HEK293 (cell line): ENCODE measurements around the gene TRMT1.

ENCODE experiments used
- KLF10 ChIP-seq: fragments of 450-650 bp; IDR thresholded peaks from 2 replicates; pipeline ENCODE4 v1.5.1; 2018; ENCODE audit warnings: missing biosample characterization, mild to moderate bottlenecking, missing genetic modification characterization
- KLF16 ChIP-seq: fragments of 450-650 bp; formaldehyde crosslinking; IDR thresholded peaks from 2 replicates; pipeline ENCODE4 v1.5.1; 2017; ENCODE audit warnings: missing biosample characterization, missing genetic modification characterization
- SP3 ChIP-seq: fragments of 450-650 bp; formaldehyde crosslinking; IDR thresholded peaks from 2 replicates; pipeline ENCODE4 v1.5.1; 2016; ENCODE audit warnings: missing biosample characterization, missing genetic modification characterization
- SP7 ChIP-seq: fragments of 450-650 bp; formaldehyde crosslinking; IDR thresholded peaks from 2 replicates; pipeline ENCODE4 v1.5.1; 2016; ENCODE audit warnings: missing biosample characterization, missing genetic modification characterization
- ZBTB1 ChIP-seq: fragments of 450-650 bp; formaldehyde crosslinking; IDR thresholded peaks from 2 replicates; pipeline ENCODE4 v1.5.1; 2016; ENCODE audit warnings: missing biosample characterization, missing genetic modification characterization
- ZNF10 ChIP-seq: fragments of 450-650 bp; formaldehyde crosslinking; IDR thresholded peaks from 2 replicates; pipeline ENCODE4 v1.5.1; 2017; ENCODE audit warnings: missing biosample characterization, missing genetic modification characterization
- ZNF140 ChIP-seq: fragments of 450-650 bp; formaldehyde crosslinking; IDR thresholded peaks from 2 replicates; pipeline ENCODE4 v1.5.1; 2016; ENCODE audit warnings: missing biosample characterization, missing genetic modification characterization
- ZNF157 ChIP-seq: fragments of 450-650 bp; formaldehyde crosslinking; IDR thresholded peaks from 2 replicates; pipeline ENCODE4 v1.5.1; 2016; ENCODE audit warnings: missing biosample characterization, missing genetic modification characterization
- ZNF302 ChIP-seq: fragments of 450-650 bp; formaldehyde crosslinking; IDR thresholded peaks from 2 replicates; pipeline ENCODE4 v1.5.1; 2016; ENCODE audit warnings: missing biosample characterization, missing genetic modification characterization, low read depth
- ZNF518A ChIP-seq: fragments of 450-650 bp; formaldehyde crosslinking; conservative IDR thresholded peaks from 2 replicates; pipeline ENCODE4 v1.5.1; 2016; ENCODE audit warnings: low read depth, missing biosample characterization, missing genetic modification characterization
- ZNF530 ChIP-seq: fragments of 450-650 bp; formaldehyde crosslinking; IDR thresholded peaks from 2 replicates; pipeline ENCODE4 v1.5.1; 2016; ENCODE audit warnings: low read depth, missing biosample characterization, missing genetic modification characterization
- ZNF571 ChIP-seq: fragments of 450-650 bp; formaldehyde crosslinking; IDR thresholded peaks from 2 replicates; pipeline ENCODE4 v1.5.0; 2017; ENCODE audit warnings: missing biosample characterization, missing genetic modification characterization
- ZNF596 ChIP-seq: fragments of 450-650 bp; IDR thresholded peaks from 2 replicates; pipeline ENCODE4 v1.5.0; 2018; ENCODE audit warnings: missing biosample characterization, mild to moderate bottlenecking, missing genetic modification characterization, moderate library complexity
- ZNF621 ChIP-seq: fragments of 450-650 bp; formaldehyde crosslinking; IDR thresholded peaks from 2 replicates; pipeline ENCODE4 v1.5.1; 2017; ENCODE audit warnings: missing biosample characterization, missing genetic modification characterization
- ZNF664 ChIP-seq: fragments of 450-650 bp; formaldehyde crosslinking; IDR thresholded peaks from 2 replicates; pipeline ENCODE4 v1.5.1; 2016; ENCODE audit warnings: missing biosample characterization, missing genetic modification characterization
- ZNF707 ChIP-seq: fragments of 450-650 bp; formaldehyde crosslinking; IDR thresholded peaks from 2 replicates; pipeline ENCODE4 v1.5.1; 2016; ENCODE audit warnings: missing biosample characterization, missing genetic modification characterization
- ZNF791 ChIP-seq: fragments of 450-650 bp; formaldehyde crosslinking; IDR thresholded peaks from 2 replicates; pipeline ENCODE4 v1.5.1; 2016; ENCODE audit warnings: missing biosample characterization, missing genetic modification characterization
- TF ChIP-seq, protein P1 (sequence below): fragments of 450-650 bp; formaldehyde crosslinking; IDR thresholded peaks from 2 replicates; pipeline ENCODE4 v1.5.1; 2017; ENCODE audit warnings: missing biosample characterization, mild to moderate bottlenecking, missing genetic modification characterization, moderate library complexity
- TF ChIP-seq, protein P2 (sequence below): fragments of 450-650 bp; formaldehyde crosslinking; IDR thresholded peaks from 2 replicates; pipeline ENCODE4 v1.5.1; 2016; ENCODE audit warnings: missing biosample characterization, missing genetic modification characterization
- TF ChIP-seq, protein P3 (sequence below): IDR thresholded peaks from 2 replicates; pipeline ENCODE4 v1.6.1; 2011; ENCODE audit warnings: mild to moderate bottlenecking, low read depth, low read length, borderline replicate concordance
- TF ChIP-seq, protein P4 (sequence below): fragments of 450-650 bp; formaldehyde crosslinking; IDR thresholded peaks from 2 replicates; pipeline ENCODE4 v1.5.1; 2016; ENCODE audit warnings: missing biosample characterization, missing genetic modification characterization
- TF ChIP-seq, protein P5 (sequence below): fragments of 450-650 bp; formaldehyde crosslinking; IDR thresholded peaks from 2 replicates; pipeline ENCODE4 v1.5.1; 2016; ENCODE audit warnings: missing biosample characterization, missing genetic modification characterization
- TF ChIP-seq, protein P6 (sequence below): fragments of 450-650 bp; formaldehyde crosslinking; IDR thresholded peaks from 2 replicates; pipeline ENCODE4 v1.5.1; 2016; ENCODE audit warnings: missing biosample characterization, missing genetic modification characterization

The TRMT1 gene

DNA sequence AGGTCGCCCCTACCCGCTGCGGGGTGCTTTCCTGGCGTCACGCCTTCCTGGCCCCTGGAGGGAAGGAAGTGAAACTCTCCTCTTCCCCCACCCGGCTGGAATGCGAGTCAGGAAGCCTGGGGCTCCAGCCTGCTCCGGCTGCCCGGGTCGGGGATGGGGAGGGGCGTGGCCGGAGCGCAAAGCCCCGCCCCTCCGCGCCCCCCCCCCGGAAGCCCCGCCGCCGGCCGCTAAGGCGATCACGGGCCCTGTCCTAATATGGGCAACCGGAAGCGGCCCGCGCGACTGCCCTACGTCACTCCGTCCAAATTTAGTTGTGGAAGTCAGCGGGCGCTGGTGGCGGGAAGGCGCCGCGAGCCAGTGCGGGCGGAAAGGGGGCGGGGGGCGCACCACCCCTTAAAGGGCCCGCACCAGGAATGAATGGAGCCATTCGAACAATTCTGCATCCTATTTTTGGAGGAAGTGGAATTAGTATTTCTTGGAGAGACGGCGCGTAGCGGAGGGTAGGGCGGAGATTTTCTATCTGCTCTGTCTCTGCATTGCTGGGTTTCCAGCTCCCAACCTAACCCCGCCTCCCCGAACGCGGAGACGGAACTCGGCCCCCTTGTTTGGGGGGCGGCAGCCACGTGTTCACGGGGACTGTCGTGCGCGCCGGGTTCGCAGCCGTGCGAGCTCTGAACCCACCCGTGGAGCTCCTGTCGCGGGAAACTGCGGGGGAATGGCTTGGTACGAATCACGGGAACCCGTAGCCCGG lies 35.2 kb upstream of the TRMT1 start (continued):
- TF ChIP-seq ZNF10 (tag by site-specific recombination) (no peak), ZNF621 (no peak), ZNF707 (tag by site-specific recombination) (no peak), SP3 (tag by site-specific recombination) (peak; percentile 92), ZNF302 (tag by site-specific recombination) (no peak), ZNF664 (no peak), ZNF596 (tag by site-specific recombination) (no peak), SP7 (tag by site-specific recombination) (peak; percentile 65), ZNF518A (tag by site-specific recombination) (no peak; the same call in 1 of the 2 replicates), ZNF140 (no peak), ZNF157 (tag by site-specific recombination) (no peak), KLF16 (tag by site-specific recombination) (peak; percentile 93), ZNF791 (no peak), KLF10 (tag by site-specific recombination) (peak; percentile 78), ZNF571 (tag by site-specific recombination) (no peak), ZBTB1 (tag by site-specific recombination) (no peak), ZNF530 (tag by site-specific recombination) (no peak)
- TF ChIP-seq, protein P1, sequence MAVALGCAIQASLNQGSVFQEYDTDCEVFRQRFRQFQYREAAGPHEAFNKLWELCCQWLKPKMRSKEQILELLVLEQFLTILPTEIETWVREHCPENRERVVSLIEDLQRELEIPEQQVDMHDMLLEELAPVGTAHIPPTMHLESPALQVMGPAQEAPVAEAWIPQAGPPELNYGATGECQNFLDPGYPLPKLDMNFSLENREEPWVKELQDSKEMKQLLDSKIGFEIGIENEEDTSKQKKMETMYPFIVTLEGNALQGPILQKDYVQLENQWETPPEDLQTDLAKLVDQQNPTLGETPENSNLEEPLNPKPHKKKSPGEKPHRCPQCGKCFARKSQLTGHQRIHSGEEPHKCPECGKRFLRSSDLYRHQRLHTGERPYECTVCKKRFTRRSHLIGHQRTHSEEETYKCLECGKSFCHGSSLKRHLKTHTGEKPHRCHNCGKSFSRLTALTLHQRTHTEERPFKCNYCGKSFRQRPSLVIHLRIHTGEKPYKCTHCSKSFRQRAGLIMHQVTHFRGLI = no peak
- TF ChIP-seq, protein P2, sequence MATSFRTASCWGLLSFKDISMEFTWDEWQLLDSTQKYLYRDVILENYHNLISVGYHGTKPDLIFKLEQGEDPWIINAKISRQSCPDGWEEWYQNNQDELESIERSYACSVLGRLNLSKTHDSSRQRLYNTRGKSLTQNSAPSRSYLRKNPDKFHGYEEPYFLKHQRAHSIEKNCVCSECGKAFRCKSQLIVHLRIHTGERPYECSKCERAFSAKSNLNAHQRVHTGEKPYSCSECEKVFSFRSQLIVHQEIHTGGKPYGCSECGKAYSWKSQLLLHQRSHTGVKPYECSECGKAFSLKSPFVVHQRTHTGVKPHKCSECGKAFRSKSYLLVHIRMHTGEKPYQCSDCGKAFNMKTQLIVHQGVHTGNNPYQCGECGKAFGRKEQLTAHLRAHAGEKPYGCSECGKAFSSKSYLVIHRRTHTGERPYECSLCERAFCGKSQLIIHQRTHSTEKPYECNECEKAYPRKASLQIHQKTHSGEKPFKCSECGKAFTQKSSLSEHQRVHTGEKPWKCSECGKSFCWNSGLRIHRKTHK = no peak
- TF ChIP-seq, protein P3, sequence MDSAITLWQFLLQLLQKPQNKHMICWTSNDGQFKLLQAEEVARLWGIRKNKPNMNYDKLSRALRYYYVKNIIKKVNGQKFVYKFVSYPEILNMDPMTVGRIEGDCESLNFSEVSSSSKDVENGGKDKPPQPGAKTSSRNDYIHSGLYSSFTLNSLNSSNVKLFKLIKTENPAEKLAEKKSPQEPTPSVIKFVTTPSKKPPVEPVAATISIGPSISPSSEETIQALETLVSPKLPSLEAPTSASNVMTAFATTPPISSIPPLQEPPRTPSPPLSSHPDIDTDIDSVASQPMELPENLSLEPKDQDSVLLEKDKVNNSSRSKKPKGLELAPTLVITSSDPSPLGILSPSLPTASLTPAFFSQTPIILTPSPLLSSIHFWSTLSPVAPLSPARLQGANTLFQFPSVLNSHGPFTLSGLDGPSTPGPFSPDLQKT = peak; percentile 98
- TF ChIP-seq, protein P4, sequence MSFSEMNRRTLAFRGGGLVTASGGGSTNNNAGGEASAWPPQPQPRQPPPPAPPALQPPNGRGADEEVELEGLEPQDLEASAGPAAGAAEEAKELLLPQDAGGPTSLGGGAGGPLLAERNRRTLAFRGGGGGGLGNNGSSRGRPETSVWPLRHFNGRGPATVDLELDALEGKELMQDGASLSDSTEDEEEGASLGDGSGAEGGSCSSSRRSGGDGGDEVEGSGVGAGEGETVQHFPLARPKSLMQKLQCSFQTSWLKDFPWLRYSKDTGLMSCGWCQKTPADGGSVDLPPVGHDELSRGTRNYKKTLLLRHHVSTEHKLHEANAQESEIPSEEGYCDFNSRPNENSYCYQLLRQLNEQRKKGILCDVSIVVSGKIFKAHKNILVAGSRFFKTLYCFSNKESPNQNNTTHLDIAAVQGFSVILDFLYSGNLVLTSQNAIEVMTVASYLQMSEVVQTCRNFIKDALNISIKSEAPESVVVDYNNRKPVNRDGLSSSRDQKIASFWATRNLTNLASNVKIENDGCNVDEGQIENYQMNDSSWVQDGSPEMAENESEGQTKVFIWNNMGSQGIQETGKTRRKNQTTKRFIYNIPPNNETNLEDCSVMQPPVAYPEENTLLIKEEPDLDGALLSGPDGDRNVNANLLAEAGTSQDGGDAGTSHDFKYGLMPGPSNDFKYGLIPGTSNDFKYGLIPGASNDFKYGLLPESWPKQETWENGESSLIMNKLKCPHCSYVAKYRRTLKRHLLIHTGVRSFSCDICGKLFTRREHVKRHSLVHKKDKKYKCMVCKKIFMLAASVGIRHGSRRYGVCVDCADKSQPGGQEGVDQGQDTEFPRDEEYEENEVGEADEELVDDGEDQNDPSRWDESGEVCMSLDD (tag by site-specific recombination) = peak; percentile 95
- TF ChIP-seq, protein P5, sequence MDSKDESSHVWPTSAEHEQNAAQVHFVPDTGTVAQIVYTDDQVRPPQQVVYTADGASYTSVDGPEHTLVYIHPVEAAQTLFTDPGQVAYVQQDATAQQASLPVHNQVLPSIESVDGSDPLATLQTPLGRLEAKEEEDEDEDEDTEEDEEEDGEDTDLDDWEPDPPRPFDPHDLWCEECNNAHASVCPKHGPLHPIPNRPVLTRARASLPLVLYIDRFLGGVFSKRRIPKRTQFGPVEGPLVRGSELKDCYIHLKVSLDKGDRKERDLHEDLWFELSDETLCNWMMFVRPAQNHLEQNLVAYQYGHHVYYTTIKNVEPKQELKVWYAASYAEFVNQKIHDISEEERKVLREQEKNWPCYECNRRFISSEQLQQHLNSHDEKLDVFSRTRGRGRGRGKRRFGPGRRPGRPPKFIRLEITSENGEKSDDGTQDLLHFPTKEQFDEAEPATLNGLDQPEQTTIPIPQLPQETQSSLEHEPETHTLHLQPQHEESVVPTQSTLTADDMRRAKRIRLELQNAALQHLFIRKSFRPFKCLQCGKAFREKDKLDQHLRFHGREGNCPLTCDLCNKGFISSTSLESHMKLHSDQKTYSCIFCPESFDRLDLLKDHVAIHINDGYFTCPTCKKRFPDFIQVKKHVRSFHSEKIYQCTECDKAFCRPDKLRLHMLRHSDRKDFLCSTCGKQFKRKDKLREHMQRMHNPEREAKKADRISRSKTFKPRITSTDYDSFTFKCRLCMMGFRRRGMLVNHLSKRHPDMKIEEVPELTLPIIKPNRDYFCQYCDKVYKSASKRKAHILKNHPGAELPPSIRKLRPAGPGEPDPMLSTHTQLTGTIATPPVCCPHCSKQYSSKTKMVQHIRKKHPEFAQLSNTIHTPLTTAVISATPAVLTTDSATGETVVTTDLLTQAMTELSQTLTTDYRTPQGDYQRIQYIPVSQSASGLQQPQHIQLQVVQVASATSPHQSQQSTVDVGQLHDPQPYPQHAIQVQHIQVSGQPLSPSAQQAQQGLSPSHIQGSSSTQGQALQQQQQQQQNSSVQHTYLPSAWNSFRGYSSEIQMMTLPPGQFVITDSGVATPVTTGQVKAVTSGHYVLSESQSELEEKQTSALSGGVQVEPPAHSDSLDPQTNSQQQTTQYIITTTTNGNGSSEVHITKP (tag by site-specific recombination) = no peak; the same call in 1 of the 2 replicates
- TF ChIP-seq, protein P6, sequence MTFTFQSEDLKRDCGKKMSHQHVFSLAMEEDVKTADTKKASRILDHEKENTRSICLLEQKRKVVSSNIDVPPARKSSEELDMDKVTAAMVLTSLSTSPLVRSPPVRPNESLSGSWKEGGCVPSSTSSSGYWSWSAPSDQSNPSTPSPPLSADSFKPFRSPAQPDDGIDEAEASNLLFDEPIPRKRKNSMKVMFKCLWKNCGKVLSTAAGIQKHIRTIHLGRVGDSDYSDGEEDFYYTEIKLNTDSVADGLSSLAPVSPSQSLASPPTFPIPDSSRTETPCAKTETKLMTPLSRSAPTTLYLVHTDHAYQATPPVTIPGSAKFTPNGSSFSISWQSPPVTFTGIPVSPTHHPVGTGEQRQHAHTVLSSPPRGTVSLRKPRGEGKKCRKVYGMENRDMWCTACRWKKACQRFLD = no peak
